Loucy (cell line): Measurements from ENCODE around the gene CPNE9.

Experiments used
- H2AFZ ChIP-seq: fragments of 200-600 bp; sonication (generic); 2 replicates; pipeline ENCODE4 v1.6.0; 2016; ENCODE audit warnings: antibody characterized with exemption, mild to moderate bottlenecking, low read length, moderate library complexity
- H3F3A ChIP-seq: fragments of 200-600 bp; 2 replicates; pipeline ENCODE4 v1.6.0; 2016; ENCODE audit warnings: antibody characterized with exemption, low read depth, mild to moderate bottlenecking
- H3K27me3 ChIP-seq: fragments of 200-600 bp; sonication (generic); 2 replicates; pipeline ENCODE4 v1.6.1; 2014; ENCODE audit warnings: low read length, mild to moderate bottlenecking; ENCODE audit not compliant: insufficient read depth, poor library complexity, severe bottlenecking
- H3K36me3 ChIP-seq: fragments of 200-600 bp; sonication (generic); 2 replicates; pipeline ENCODE4 v1.6.1; 2016; ENCODE audit warnings: low read length; ENCODE audit not compliant: insufficient read depth
- H3K4me1 ChIP-seq: fragments of 200-600 bp; sonication (generic); 2 replicates; pipeline ENCODE4 v1.5.1; 2014; ENCODE audit warnings: low read length, mild to moderate bottlenecking; ENCODE audit not compliant: insufficient read depth, poor library complexity, severe bottlenecking
- H3K4me2 ChIP-seq: fragments of 200-600 bp; sonication (generic); 2 replicates; pipeline ENCODE4 v1.6.0; 2014; ENCODE audit warnings: antibody characterized with exemption, low read length, low read depth, mild to moderate bottlenecking; ENCODE audit not compliant: poor library complexity, severe bottlenecking
- H3K4me3 ChIP-seq: fragments of 200-600 bp; sonication (generic); 2 replicates; pipeline ENCODE4 v1.5.1; 2014; ENCODE audit warnings: low read length, mild to moderate bottlenecking, mixed read lengths; ENCODE audit not compliant: poor library complexity, severe bottlenecking
- H3K79me2 ChIP-seq: fragments of 200-600 bp; sonication (generic); 2 replicates; pipeline ENCODE4 v1.6.1; 2014; ENCODE audit warnings: low read length; ENCODE audit not compliant: insufficient read depth
- H3K9ac ChIP-seq: fragments of 200-600 bp; sonication (generic); 2 replicates; pipeline ENCODE4 v1.6.0; 2014; ENCODE audit warnings: mild to moderate bottlenecking, low read depth, low read length, moderate library complexity; ENCODE audit not compliant: poor library complexity, severe bottlenecking
- H3K9me2 ChIP-seq: fragments of 200-600 bp; sonication (generic); replicated peaks from 2 replicates; pipeline ENCODE4 v1.6.1; 2016; ENCODE audit warnings: low read depth, low read length, mixed read lengths
- H3K9me3 ChIP-seq: fragments of 200-600 bp; sonication (generic); 2 replicates; pipeline ENCODE4 v1.6.1; 2014; ENCODE audit warnings: mild to moderate bottlenecking, antibody characterized with exemption, low read length, low read depth; ENCODE audit not compliant: insufficient read depth
- H4K20me1 ChIP-seq: fragments of 200-600 bp; sonication (generic); 2 replicates; pipeline ENCODE4 v1.6.0; 2014; ENCODE audit warnings: antibody characterized with exemption, low read length, mild to moderate bottlenecking; ENCODE audit not compliant: insufficient read depth, poor library complexity, severe bottlenecking
- CTCF ChIP-seq: fragments of 200-600 bp; sonication (generic); conservative IDR thresholded peaks from 2 replicates; pipeline ENCODE4 v1.5.1; 2014; ENCODE audit warnings: mild to moderate bottlenecking, antibody characterized with exemption, low read length
- EZH2phosphoT487 ChIP-seq: fragments of 200-600 bp; IDR thresholded peaks from 2 replicates; pipeline ENCODE4 v1.6.1; 2018; ENCODE audit warnings: antibody characterized with exemption, mild to moderate bottlenecking, moderate library complexity, borderline replicate concordance

CPNE9 gene

GRCh38 chr3:9679476-9680080 is 24.1 kb upstream of the CPNE9 start:
- no peaks in the 10 kb centered on the region for H3K9me2 ChIP-seq
- H2AFZ ChIP-seq: no peak overlapping the region
- H3F3A ChIP-seq: no peaks in the 10 kb centered on the region
- no peak overlapping the region for H3K9ac ChIP-seq
- no peak for TF ChIP-seq CTCF
- no peak for TF ChIP-seq EZH2phosphoT487
- H3K4me2 ChIP-seq: no peak overlapping the region
- peaks cover 84% of the 10 kb centered on the region; the same call in 1 of the 2 replicates for H3K36me3 ChIP-seq
- no peaks in the 10 kb centered on the region for H3K79me2 ChIP-seq
- no peaks in the 10 kb centered on the region for H3K27me3 ChIP-seq
- no peaks in the 10 kb centered on the region for H4K20me1 ChIP-seq
- H3K9me3 ChIP-seq: no peaks in the 10 kb centered on the region
- H3K4me1 ChIP-seq: no peaks in the 10 kb centered on the region
- no peak overlapping the region for H3K4me3 ChIP-seq

- Histone ChIP-seq H4K20me1 (no peaks in the 10 kb centered on the region), H2AFZ (no peak overlapping the region)
Measured at GRCh38 chr3:9681011-9681722, 22.5 kb upstream of the CPNE9 start.

GRCh38 chr3:9681723-9682081 is 21.9 kb upstream of the CPNE9 start:
- Histone ChIP-seq H4K20me1 (no peaks in the 10 kb centered on the region), H3F3A (no peaks in the 10 kb centered on the region), H3K27me3 (no peaks in the 10 kb centered on the region), H3K9me2 (no peaks in the 10 kb centered on the region), H3K79me2 (no peaks in the 10 kb centered on the region), H3K4me3 (no peak overlapping the region), H3K4me2 (no peak overlapping the region), H3K9ac (no peak overlapping the region), H3K4me1 (no peaks in the 10 kb centered on the region), H2AFZ (no peak overlapping the region), H3K36me3 (peaks cover 92% of the 10 kb centered on the region; the same call in 1 of the 2 replicates), H3K9me3 (no peaks in the 10 kb centered on the region)
- TF ChIP-seq EZH2phosphoT487: no peak
- TF ChIP-seq CTCF: no peak

More at GRCh38 chr3:9681011-9681722, 22.5 kb upstream of the CPNE9 start:
- Histone ChIP-seq H3K9me3 (no peaks in the 10 kb centered on the region), H3K4me2 (no peak overlapping the region), H3K9me2 (no peaks in the 10 kb centered on the region), H3K4me1 (no peaks in the 10 kb centered on the region), H3K27me3 (no peaks in the 10 kb centered on the region), H3K36me3 (peaks cover 92% of the 10 kb centered on the region; the same call in 1 of the 2 replicates), H3K4me3 (no peak overlapping the region), H3F3A (no peaks in the 10 kb centered on the region), H3K79me2 (no peaks in the 10 kb centered on the region), H3K9ac (no peak overlapping the region)
- no peak for TF ChIP-seq EZH2phosphoT487
- TF ChIP-seq CTCF: no peak
